ENCODE data around the gene OR9A4.

DNA sequence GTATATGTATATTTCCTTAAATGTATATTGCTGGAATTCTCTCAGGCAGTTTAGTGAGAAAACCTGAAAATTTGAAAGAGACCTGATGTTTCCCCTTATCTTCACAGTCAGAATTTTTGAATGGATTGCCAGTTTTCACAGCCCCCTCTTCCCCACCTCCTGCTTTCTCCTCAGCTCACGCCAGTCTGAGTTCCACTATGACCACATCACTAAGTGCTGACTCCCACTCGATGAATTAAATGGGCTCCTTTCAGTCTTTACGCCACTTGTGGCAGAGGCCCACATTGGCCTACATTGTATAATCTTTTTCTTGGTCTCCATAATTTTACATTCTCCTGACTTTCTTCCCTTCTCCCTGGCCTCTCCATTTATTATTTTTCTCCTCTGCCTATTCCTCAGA, 33.7 kb downstream of the OR9A4 start:
- no peak for TF ChIP-seq POLR2AphosphoS5 (IDR thresholded peaks at IDR 0.05; ENCODE audit: low read depth, low read length)
- no peak for TF ChIP-seq POLR2A (IDR thresholded peaks at IDR 0.05; ENCODE audit: low read depth, low read length)
